HG03159 (cell line): ENCODE measurements around the gene IMMT.
A peak's percentile ranks its signal among the peaks of the same experiment; 100 is the strongest.

Experiments used
- ATAC-seq: cut with Tn5 transposase; IDR thresholded peaks from one replicate; pipeline ENCODE4 v1.9.1; 2021; ENCODE audit warnings: mild to moderate bottlenecking, moderate library complexity; ENCODE audit not compliant: unreplicated experiment

IMMT gene

GRCh38 chr2:86226636-86227520, 31.6 kb upstream of the IMMT start:
- no peak for ATAC-seq

DNA sequence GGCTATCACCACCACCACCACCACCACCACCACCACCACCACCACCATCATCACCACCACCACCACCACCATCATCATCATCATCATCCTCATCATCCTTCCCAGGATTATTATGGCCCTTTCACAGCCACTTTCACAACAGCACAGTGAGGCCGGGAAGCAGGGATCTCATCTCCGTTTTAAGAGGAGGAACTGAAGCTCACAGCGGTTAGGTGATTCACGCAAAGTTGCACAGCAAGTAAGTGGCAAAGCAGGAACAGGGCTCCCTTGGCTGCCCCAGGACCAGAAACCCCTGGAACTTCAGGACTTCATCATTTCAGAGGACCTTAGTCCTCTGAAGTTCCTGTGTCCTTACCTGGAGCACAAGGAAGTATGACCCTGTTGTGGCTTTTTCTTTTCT, 30.8 kb upstream of the IMMT start:
- no peak for ATAC-seq

DNA sequence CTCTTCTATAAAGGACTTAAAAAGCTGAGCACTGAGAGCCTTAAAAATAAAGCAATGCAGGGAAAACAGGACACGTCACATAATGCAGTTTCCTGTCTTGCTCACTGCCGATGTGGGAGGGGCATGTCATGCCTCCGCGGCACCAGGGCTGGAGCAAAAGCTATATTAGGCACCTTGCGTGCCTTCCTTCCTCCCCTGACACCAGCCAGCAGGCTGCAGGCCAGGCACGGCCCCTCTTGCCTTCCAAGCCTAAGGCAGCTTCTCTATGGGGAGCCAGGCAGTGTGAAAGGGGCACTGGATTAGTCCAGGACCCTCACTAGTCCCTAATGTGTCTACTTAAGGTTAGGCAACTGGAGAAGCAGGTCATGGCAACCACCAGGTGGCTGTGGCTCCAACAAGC, 30.3 kb upstream of the IMMT start:
- ATAC-seq, result peak; percentile 67

- ATAC-seq, result no peak
Observed at GRCh38 chr2:86224645-86225355, 29.5 kb upstream of the IMMT start.

DNA sequence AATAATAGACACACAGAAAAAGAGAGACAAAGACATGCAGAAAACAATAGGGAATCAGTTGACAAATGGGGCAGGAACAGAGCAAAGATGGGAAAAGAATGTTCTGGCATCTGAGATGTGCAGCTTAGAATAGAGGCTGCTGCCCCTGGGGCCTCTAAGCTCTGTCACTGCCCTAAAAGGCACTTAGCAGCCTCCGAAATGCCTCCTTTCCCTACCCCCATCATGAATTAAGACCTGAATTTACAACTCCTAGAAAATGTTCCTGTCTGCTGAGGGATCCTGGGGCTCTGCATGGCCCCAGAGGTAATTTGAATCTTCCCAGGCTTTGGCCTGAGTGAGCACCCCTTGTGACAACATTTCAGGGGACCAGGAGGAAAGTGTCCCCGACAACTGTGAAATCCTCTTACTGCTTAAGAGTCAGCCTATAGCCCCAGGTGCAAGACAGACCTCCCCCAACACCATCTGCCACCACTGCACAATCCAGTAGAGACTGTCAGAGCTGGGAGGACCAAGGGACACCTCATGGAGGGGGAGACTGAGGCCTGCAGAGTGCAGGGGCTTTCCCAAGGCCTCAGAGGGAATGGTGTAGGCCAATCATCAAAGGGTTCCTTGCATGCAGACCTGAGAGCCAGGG, 28.8 kb upstream of the IMMT start:
- no peak for ATAC-seq

GRCh38 chr2:86223140-86223926, 28.1 kb upstream of the IMMT start:
- no peak for ATAC-seq

- ATAC-seq, result no peak
Observed at GRCh38 chr2:86221066-86221684, 25.9 kb upstream of the IMMT start.

- ATAC-seq, result no peak
Observed at GRCh38 chr2:86219896-86220295, 24.6 kb upstream of the IMMT start.

GRCh38 chr2:86218124-86218523, 22.9 kb upstream of the IMMT start:
- no peak for ATAC-seq

DNA sequence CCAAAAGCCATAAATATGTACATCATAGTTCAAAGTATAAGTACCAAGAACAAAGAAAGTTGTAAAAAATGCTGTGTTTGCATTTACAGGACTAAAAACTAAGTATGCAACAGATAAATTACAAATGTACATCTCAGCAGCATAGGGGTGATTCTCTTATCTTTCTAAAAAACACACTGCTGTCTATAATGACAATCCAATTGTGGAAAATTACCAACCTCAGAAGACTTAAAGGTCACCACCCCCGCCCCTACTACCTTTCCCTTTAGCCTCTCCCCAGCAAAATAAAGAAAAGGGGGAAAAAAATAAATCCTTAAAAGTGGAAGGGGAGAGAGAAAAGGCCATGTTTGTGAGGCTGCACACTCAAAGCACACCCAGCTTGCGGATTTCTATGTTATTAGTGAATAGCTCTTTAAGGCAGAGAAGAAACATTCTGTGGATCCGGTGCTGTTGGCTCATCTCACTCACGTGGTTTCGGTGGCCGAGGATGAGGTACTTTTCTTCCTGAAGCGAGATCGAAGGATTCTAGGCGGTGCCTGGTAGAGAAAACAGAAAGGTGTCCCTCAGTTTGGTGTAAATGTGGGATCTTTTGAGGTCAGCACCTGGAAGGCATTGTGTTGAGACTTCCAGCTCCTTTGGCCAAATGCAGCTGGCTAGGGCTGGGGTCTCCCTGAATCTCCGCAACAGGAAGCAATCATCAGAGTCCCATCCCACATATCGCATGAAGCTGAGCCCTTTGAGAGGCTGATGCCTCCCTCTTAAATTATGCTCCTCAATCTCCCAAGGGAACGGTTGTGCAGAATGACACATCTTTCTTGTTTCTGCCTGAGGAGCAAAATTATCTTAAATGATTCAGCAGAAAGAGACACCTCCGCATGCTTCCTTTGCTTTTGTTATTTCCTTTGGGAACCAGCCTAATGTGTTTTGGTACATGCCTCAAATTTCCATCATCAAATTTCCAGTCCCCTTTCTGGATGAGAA, 21.6 kb upstream of the IMMT start:
- no peak for ATAC-seq

DNA sequence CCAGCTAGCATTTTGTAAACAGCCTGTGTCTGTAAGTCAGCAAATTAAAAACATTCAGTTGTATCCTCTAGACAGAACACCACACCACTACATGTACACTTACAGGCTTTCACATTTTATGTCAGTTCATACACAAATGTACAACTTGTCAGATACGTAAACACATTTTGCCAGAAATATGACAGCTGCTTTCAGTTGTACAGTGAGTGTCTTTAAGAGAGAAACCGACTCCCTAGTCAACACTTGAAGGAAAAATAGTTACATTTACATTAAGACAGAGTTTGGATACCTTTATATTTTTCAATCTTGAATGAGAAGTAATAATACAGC, 19.2 kb upstream of the IMMT start:
- ATAC-seq, result no peak

DNA sequence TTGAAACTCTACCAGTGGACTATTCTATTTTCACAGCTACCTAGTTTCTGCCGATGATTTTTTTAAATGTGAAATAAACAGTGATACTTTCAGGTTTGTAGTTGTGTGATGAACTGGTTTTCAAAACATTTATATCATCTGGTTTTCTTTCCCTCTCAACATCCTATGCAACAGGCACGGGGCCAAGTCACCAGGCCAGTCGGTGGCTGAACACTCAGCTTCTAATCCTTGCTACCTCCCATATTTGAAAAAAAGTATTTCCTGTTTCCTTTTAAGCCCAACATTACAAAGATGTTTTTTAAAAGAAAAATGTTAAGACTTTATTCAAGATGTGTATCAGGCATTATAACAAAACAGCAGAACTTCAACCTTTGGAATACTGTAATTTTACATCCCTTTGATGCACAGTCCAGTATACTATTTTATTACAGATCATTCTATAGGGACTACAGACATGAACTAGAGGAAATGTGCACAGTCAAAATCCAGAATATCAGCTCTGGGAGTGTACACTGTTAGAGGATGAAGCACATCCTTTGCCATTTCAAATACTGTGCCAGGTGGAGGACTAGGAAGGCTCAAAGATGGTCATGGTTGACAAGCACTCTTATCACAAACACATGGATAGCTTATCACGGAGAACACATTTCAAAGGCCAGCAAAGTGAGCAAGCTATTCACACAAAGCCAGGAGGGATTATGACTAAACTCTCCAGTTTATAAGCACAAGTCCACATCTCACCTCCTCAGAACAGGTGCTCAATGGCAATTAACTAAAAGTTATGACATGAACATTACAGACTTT, 18.6 kb upstream of the IMMT start:
- ATAC-seq, result no peak

DNA sequence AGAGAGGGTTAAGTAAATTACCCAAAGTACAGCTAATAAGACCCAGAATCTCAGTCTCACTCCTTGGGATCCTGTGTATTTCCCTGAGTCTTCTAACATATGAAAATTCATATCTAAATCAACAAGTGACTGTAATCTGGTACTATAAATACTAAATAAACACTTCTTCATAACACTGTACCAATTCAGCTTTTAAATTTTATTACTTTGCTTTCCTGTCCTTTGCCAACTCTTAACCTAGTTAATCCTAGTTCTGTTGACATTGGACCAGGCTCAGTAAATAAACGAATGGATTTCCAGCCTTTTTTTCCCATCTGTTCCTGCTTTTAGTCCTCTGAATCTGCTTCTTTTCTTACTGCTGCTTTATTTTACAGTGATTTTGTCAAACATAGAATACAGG, 17.8 kb upstream of the IMMT start:
- ATAC-seq, result no peak

DNA sequence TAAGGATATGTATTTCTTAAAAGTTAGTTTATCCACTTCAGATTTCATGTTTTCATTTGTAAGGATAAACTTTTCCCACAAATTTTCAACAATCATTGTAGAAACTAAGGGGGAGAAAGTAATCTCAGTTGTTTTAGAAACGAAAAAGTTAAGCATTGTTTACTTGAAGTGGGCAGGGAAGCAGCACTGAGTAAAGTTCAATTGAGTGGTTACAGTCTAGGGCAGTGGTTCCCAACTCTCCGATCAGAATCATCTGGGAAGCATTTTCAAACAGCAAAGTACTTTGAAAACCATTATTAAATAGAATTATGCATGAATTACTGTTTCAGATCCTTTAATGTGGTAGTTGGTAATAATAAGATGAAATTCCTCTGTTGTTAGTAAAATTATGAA, 16.5 kb upstream of the IMMT start:
- ATAC-seq, result no peak

DNA sequence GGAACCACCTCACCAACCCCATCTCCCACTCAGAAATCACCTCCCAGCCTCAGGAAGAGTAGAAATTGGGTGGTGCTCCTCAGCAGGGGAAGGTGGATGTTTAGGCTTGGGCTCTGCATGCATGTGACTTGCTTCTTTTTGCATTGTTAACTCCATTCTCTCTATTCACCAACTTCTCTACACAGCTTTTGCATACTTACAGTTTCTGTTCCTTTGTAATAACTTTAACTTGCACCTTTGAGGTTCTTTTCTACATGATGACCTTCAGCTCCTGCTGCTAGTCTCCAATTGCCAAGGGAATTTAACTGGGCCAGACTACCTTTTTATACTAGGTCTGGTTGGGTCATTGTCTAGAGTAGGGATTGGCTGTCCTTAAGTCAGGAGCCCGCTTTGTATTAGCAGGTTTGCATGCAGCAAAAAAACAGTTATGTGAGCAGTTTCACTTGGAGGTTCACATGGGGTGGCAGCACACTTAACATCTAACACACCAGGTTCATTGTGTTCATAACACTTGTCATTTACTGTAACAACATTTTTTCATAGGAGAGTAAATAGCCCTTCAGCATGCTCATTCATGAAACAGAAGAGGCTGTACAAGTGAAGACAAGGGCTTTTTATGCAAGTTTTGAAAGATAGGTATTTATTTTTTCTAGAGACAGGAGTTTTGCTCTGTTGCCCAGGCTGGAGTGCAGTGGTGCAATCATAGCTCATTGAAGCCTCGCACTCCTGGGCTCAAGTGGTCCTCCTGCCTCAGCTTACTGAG, 16.0 kb upstream of the IMMT start:
- no peak for ATAC-seq

DNA sequence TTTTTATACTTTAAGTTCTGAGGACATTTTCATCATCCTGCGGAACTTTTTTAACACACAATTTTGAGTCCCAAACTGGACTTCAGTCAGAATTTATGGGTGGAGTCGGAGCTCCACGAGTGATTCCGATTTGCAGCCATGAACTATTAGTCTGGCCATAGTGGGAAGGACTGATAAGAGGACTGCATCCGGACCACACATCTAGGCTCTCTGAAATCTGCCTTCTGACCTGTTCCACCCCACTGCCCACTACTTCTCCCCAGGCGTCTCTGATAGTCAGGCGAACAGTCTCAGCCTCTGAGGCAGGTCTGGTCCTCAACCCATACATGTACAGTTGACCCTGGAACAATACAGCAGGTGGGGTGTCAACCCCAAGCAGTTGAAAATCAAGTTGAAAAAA, 9.2 kb upstream of the IMMT start:
- no peak for ATAC-seq

GRCh38 chr2:86203614-86204013, 8.4 kb upstream of the IMMT start:
- no peak for ATAC-seq

GRCh38 chr2:86202702-86203101, 7.4 kb upstream of the IMMT start:
- ATAC-seq, result no peak
